HG02973 (cell line): ENCODE data around the gene CLIC3.
A peak's percentile ranks its signal among the peaks of the same experiment; 100 is the strongest.

Experiments
- ATAC-seq: cut with Tn5 transposase; IDR thresholded peaks from one replicate; pipeline ENCODE4 v1.9.1; 2021; ENCODE audit warnings: moderate library complexity; ENCODE audit not compliant: unreplicated experiment

Gene CLIC3

DNA sequence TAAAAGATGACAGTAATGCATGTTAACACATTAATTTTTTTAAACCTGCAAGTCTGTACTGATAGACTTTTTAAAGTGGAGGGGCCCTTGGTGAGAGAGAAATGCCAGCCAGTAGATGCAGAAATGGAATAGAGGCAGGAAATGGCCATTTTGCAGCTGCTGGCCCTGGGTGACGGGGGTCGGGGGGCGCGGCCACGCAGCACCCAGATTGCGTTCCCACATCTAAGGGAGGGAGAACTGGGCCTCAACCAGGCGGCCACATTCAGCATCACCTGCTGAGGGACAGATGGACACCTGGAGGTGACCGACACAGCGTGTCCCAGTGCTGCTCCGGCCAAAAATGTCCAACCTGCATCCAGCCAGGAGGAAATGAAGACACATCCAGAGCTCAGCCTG lies 6.3 kb upstream of the CLIC3 start:
- ATAC-seq = no peak

DNA sequence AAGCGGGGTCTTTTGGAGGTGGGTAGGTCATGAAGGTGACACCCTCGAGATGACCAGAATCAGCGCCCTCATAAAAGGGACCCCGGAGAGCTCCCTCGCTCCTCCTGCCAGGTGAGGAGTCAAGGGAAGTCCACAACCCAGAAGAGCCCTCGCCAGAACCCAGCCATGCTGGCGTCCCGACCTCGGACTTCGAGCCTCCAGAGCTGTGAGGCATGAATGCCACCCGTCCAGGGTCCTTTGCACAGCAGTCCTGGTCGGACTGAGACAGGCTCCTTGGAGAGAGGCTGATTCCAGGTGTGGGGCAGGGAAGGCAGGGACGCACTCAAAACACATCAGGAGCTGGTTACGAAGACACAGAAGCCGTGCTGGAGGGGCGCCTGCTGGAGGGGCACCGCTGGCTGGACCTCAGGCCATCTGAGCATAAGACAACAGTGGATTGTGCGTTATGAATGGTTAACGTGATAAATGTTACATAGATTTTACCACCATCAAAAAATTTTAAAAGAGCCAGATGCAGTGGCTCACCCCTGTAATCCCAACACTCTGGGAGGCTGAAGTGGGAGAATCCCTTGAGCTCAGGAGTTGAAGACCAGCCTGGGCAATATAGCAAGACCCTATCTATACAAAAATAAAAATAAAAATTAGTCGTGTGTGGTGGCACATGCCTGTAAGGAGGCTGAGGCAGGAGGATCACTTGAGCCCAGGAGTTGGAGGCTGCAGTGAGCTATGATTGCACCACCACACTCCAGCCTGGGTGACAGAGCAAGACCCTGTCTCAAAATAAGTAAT lies 5.7 kb upstream of the CLIC3 start:
- ATAC-seq = no peak

DNA sequence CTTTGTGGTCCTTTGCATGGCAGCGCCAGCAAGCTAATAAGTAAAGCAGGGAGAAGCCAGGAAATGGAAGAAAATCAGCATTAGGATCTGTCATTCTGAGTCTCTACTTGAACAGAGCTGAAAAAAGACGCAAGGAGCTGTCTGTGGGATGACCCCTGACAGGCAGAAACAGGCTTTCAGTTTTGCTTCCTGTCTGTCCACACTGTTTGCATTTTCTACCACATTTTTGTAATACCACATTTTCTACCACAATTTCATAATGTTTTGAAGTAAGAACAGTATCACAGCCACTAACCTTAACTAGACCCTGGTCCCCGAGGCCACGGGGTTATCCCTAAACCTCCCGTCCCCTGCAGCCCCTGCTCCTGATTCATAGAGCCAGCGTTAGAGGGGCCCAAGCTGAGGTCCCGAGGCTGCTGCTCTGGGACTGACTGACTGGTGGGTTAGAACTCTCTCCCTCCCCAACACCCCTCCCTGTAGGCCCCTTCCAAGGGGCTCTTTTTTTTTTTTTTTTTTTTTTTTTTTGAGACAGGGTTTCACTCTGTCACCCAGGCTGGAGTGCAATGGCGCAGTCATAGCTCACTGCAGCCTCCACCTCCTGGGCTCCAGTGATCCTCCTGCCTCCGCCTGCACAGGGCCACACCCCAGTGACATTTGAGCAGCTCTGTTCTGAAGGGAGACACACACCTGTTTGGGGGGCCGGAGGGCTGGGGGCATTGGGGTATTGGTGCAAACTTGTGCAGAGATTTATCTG lies 4.0 kb upstream of the CLIC3 start:
- ATAC-seq = peak; percentile 64

DNA sequence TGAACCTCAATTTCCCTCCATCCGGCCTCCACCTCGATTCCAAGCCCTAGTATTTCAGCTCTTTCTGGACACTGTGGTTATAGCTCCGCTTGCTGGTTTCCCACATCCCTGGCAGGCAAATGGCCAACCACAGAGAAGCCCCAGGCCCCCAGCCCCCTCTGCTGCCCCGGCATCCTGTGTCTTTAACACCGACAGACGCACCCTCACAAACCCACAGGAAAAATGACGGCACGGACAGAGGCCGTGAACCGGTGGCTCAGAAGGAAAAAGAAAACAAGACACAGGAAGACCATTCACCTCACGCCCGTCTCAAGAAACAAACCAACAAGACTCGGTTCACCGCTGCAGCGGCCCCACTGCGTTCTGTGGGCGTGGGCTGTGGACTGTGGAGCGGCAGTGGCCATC lies 1.5 kb upstream of the CLIC3 start:
- no peak for ATAC-seq

DNA sequence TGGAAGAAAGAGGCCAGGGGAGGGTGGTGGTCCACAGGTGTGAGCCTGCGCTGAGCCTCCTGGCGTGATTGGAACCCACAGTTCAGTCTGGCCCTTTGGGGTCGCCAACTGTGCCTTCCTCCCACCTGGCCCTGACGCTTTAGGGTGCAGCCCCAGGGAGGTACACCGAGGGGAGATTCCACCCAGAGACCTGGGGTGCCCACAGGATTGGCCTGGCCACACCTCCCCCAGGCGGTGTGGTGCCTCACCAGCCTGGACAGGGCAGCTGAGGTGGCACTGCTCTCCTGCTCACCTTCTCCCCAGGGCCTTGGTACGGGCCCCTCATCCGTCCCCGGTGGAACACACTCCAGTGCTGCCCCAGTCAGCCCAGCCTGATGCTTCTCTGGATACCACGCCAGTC lies 1.0 kb upstream of the CLIC3 start:
- no peak for ATAC-seq

DNA sequence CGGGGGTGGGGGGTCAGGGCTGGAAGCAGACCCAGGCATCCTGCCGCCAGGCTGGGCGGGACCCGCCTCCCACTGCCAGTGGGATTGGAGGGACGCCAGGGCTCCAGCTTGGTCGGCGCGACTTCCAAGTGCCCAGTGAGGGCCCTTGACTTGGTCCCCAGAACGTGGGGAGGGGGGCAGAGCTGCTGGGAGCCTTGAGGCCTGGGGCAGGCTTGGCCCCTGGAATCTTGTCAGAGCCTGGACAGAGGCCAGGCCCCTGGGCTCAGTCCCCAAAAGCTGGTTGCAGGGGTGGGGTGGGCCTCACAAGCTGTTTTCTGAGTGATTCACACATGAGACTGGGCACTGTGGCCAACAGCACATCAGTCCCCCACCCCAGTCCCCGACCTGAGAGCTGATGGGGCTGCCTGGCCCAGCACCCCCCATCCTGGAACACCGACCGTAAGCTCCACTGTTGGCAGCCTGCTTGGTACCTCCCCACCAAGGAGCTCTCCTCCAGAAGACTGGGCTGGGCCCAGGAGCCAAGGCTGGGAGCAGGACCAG lies 526 bp downstream of the CLIC3 start:
- no peak for ATAC-seq

DNA sequence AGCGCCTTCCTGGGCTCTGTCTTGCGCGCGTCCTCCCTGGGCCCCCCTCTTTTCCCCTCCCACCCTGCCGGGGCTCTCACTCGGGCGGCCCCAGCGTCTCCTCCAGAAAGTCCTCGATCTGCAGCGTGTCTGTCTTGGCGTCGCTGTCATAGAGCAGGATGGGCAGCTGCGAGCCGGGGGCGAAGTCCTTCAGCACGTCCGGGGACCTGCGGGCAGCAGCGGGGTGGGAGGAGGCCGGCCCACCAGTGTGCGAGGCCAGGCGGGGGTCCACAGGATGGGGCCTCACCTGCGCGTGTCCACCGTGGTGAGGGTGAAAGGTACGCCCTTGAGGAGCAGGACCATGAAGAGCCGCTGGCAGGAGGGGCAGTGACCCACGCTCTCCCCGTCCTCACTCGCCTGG lies 1.0 kb downstream of the CLIC3 start:
- ATAC-seq = no peak

DNA sequence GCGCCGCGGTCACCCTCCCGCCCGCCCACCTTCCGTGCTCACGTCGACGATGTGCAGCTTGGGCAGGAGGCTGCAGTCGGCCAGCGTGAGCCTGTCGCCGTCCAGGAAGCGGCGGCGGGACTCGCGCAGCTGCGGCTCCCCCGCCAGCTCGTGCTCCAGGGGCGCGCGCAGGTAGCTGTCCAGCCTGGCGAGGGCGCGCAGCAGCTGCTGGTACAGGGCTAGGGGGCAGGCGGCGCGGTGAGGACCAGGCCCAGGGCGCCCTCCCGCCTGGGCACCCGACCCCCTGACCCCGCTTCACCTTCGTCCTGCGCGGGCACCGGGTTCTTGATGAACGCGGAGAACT lies 1.5 kb downstream of the CLIC3 start:
- no peak for ATAC-seq

DNA sequence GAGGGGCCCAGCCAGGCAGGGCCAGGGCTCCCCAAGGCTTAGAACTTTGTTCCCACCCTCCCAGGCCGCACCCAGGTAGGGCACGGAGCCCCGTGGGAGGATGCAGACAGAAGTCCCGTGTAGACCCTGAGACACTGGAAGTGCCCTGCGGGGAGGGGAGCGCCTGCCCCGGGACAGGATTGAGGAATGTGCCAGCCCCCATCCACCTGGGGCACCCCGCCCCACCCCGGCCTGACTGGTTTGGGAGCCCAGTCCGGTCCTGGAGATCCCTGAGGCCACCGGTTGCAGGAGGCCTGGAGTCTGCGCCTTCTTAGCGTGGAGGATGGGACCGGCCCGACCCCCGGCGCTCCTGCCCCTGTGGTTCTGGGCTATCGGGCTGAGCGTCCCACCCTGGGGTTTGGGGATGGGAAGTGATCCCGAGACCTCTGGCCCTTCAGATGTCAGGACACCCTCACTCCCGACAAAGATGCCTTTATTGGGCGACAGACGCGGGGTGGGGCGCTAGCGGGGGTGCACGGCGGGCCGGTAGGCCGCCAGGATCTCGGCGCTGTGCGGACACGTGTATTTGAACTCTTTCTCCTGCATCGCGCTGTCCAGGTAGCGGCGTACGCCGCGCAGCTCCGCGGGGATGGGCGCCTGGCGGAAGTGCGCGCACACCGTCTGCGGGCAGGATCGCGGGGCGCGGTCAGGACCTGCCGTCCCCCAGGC lies 2.0 kb downstream of the CLIC3 start:
- ATAC-seq = no peak

DNA sequence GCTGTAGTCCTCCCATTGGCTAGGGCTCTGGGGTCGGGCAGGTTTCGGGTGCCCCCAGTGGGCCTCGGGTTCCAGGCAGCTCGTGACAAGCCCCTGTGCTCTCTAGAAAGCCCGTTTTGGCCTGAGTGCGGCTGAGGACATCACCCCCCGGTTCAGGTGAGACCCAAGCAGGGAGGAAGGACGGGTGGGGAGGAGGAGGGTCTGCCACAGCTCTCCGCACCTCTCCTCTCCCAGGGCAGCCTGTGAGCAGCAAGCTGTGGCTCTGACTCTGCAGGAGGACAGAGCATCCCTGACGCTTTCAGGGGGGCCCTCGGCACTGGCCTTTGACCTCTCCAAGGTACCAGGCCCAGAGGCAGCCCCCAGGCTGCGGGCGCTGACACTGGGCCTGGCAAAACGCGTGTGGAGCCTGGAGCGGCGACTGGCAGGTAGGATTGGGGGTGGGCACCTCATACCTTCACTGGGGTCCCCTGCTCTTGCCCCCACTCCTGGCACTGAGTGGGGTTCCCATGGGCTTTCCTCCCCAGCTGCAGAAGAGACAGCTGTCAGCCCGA lies 3.5 kb downstream of the CLIC3 start:
- no peak for ATAC-seq

DNA sequence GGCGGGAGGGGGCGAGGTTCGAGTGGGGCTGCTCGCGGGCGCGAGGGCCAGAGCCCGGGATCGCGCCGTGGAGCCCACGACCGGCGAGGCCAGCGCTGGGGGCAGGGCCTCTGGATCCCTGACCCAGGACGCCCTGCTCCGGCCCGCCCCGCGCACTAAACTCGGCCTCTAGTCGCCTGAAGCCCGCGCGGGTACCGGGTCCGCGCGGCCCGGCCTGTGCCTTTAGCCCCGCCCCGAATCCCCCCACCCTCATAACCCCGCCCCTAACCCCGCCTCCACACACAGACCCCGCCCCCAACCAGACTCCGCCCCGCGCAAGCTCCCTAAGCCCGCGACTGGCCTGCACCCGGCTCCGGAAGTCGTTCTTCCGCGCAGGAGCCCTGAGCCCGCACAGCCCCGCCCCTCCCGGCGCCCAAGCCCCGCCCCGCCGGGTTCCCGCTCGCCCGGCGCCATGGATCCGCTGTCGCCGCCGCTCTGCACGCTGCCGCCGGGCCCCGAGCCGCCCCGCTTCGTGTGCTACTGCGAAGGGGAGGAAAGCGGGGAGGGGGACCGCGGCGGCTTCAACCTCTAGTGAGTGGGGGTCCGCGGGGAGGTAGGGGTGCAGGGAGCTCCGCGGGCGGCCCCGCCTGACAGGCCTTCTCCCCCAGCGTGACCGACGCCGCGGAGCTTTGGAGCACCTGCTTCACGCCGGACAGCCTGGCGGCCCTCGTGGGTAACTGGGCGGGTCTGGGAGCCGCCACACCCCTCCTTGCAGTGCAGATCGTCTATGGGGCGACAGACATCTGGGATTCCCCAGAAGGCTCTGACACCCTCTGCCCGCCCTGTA lies 4.2 kb downstream of the CLIC3 start, which contains the start of gene PAXX:
Gene PAXX, plus strand, starts transcription at position 430 of the 826 bp plus-strand sequence. Its CDS starts 22 bp downstream, at position 452.
- ATAC-seq = peak; percentile 81

DNA sequence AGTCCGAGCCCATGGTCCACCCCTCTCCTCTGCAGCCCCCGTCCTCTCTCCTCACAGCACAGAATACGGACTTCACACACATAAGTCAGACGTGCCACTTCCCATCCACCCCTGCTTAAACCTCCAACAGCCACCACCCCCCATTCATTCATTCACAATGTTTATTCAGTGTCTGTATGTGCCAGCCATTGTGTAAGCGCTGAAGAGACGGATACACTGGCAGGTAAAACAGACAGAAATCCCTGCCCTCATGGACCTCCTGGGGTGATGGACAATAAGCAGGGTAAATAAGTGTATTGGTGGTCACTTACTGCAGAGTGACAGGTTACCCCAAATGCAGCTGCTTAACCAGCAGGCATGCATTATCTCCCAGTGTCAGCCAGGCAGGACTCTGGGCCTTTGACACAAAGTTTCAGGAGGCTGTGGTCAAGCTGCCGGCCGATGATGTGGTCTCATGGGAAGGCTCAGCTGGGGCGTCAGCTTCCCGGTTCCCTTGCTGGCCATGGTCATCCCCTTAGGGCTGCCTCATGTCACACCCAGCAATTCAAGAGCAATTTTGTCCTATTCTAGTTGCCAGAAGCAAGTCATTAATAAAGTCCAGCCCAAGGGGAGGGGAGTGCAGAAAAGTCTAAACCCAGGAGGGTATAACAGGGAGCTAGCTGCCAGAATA lies 6.0 kb downstream of the CLIC3 start:
- ATAC-seq = no peak

DNA sequence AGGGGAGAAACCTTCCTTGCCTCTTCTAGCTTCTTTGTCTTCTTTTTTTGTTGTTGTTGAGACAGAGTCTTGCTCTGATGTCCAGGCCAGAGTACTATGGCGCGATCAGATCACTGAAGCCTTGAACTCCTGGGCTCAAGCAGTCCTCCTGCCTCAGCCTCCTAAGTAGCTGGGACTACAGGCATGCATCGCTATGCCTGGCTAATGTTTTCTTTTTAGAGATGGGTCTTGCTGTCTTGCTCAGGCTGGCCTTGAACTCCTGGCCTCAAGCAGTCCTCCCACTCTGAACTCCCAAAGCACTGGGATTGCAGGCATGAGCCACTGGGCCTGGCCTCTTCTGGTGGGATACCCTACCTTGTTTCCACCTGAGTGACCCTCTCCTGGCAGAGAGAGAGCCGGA lies 7.5 kb downstream of the CLIC3 start:
- ATAC-seq = no peak

DNA sequence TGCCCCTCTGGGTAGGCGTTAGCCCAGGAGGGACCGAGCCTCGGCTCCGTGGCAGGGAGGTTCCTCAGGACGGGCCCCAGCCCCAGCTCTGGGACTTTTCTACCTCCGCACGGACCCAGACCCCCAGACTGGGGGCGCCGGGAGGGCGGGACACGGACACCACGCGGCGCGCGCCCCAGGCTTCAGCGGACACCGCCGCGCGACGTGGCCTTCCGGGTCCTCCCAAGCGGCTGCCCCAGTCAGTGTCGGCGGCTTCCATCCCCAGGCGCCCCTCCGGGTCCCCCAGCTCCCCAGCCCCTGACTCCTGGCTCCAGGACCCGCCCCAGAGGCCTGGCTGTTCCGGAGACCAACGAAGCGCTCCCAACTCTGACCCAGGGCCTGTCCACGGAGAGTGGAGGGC lies 10.5 kb downstream of the CLIC3 start:
- no peak for ATAC-seq

DNA sequence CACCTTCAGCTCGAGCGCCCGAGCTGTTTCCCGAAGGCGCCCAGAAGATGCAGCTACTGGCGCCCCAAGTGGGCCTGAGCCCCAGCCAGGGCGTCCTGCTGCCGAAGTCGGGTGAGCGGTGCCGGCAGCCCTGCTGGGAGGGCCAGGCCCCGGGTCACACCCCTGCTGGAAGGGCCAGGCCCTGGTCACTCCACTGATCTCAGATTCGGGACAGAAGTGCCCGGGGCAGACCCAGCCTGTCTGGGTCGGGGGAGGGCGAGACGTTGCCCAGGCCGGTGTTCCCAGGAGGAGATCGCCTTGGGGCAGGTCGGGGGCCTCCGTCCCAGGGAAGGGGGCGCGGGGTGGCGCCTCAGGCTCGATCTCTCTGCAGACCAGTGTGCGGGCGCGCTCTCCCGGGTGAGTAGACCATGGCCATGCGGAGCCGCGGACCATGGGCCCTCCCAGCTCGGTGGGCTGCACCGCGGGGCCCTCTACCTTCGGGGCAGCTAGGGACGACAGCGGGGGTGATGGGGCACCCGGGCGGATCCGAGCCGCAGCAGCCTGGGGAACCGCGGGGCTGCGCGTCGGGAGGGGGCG lies 11.3 kb downstream of the CLIC3 start:
- no peak for ATAC-seq

DNA sequence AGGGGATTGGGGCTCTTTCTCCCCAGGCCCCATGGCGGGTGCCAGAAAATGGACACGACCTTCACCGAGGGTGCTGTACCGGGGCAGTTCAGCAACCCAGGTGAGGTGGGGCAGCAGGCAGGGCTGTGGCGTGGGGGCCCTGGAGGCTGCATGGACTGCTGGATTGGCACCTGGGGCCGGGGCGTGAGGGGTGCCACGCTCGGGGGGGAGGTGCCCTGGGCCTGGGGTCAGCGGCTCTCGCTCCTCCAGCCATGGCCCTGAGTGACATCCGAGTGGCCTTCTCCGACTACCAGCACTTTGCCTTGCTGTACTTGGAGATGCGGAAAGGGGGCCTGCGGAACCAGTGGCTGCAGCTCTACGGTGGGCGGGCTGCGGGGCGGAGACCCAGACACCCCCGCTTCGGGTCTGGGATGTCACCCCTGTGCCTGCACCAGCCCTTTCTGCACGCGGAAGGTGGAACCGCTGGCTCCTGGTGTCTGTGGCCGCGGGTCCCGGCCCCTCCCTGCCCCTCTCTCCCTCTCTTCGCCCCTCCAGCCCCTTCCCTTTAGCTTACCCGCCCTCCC lies 11.8 kb downstream of the CLIC3 start:
- no peak for ATAC-seq

DNA sequence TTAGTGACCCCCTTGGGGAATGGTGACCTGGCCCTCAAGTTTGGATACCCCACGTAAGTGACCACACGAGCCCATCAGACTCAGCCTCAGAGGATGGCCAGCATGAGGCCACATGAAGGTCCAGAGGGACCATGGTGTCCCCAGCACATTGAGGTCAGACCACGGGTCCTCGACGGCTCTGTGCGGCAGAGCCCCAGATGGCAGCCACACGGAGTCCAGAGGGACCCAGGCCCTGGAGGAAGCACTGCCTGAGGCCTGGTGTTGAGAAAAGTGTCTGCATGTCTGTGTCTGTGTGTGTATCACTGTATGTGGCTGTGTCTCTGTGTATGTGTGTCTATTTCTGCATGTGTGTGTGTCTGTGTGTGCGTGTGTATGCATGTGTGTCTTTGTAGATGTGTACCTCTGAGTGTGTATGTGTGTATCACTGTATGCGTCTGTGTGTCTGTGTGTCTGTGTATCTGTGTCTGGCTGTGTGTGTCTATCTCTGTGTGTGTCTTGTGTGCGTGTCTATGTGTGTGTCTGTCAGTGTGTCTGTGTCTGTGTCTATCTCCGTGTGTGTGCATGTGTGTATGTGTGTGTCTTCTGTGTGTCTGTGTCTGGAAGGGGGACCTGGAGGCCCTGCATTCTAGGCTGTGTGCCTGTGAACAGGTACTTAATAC lies 12.6 kb downstream of the CLIC3 start:
- ATAC-seq = no peak

DNA sequence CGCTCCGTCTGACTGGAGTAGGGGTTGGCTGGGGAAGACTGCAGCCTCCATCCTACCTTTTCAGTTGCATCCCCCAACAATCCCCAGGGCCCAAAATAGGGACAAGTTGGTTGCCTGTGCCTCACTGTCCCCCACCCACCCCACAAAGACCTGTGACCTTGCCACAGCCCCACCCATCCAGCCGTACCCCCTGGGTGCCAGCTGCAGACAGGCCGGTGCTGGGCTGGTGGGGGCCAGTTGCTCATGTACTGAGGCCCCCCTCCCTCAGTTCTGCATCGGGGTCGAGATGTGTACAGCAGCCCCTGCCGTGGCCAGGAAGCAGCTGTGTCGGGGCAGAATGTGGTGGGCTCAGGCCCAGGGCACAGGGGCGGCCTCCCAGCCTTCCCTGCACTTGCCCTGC lies 13.2 kb downstream of the CLIC3 start:
- ATAC-seq = no peak
